Parathyroid adenoma (tissue), 2 donors: Measurements from ENCODE around the gene AMH.

Experiments
- H2AFZ ChIP-seq: fragments of 300-600 bp; sonication (generic); one replicate; pipeline ENCODE4 v1.7.0; 2017; ENCODE audit warnings: antibody characterized with exemption, mild to moderate bottlenecking
- H3K27ac ChIP-seq: fragments of 300-600 bp; sonication (generic); one replicate; pipeline ENCODE4 v1.7.0; 2017
- H3K27me3 ChIP-seq: fragments of 300-600 bp; sonication (generic); one replicate; pipeline ENCODE4 v1.7.0; 2017; ENCODE audit warnings: low read length; ENCODE audit not compliant: control insufficient read depth, insufficient read depth
- H3K36me3 ChIP-seq: fragments of 300-600 bp; sonication (generic); one replicate; pipeline ENCODE4 v1.7.0; 2017; ENCODE audit warnings: low read length; ENCODE audit not compliant: control insufficient read depth, insufficient read depth
- H3K4me1 ChIP-seq: fragments of 300-600 bp; sonication (generic); one replicate; pipeline ENCODE4 v1.7.0; 2017; ENCODE audit warnings: control low read depth
- H3K4me2 ChIP-seq: fragments of 300-600 bp; sonication (generic); one replicate; pipeline ENCODE4 v1.7.0; 2017; ENCODE audit warnings: low read length
- H3K4me3 ChIP-seq: fragments of 300-600 bp; sonication (generic); one replicate; pipeline ENCODE4 v1.7.0; 2017; ENCODE audit warnings: low read depth, low read length
- H3K79me2 ChIP-seq: fragments of 300-600 bp; sonication (generic); one replicate; pipeline ENCODE4 v1.7.0; 2017; ENCODE audit warnings: control low read depth
- H3K9ac ChIP-seq: fragments of 300-600 bp; sonication (generic); one replicate; pipeline ENCODE4 v1.7.0; 2017; ENCODE audit warnings: mild to moderate bottlenecking
- H3K9me3 ChIP-seq: fragments of 300-600 bp; sonication (generic); one replicate; pipeline ENCODE4 v1.7.0; 2017; ENCODE audit warnings: low read length; ENCODE audit not compliant: control insufficient read depth
- TF ChIP-seq, protein P1 (sequence below): fragments of 300-600 bp; sonication (generic); IDR thresholded peaks from one replicate; pipeline ENCODE4 v1.7.0; 2017; ENCODE audit warnings: antibody characterized with exemption, mild to moderate bottlenecking
- donor health status: primary hyperparathyroidism.

The AMH gene

DNA sequence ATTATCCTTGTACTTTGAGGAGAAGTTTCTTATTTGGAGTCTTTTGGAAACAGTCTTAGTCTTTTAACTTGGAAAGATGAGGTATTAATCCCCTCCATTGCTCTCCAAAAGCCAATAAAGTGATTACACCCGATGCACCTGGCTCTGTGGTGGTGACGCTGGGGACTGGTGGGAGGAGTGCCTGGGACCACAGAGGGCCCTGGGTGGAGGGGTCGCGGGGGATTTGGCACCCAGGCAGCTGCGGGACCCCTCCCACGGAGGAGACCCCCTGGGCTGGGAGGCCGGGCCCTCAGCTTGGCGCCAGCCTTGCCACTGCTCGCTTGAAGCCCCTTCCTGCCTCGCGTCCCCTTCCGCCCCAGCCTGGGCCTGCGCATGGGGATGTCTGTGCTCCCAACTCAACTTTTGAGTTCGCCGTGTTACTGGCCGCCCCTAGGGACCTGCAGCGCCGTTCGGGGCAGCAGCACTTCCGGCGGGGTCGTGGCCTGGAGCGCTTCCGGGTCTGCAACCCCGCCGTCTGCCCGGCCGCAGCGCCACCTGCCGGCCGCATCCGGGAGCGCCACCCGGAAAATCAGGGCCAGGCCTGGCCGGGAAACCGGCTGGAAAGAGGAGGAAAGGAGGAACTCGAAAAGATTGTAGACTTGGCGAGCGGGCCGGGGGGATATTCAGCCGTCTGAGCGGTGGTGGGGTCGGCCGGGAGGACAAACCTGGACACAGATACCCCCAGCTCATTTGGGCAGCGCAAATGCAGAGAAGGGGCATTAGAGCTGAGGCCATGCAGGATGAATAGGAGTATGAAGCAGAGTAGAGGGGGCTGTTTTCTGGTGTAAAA, 24.4 kb downstream of the AMH start:
- H3K36me3 ChIP-seq = no peaks in the 10 kb centered on the region
- H3K4me3 ChIP-seq = no peak overlapping the region
- H3K79me2 ChIP-seq = peaks cover 29% of the 10 kb centered on the region
- no peak overlapping the region for H2AFZ ChIP-seq
- H3K27me3 ChIP-seq = no peaks in the 10 kb centered on the region
- peak overlapping the region; percentile 46 for H3K27ac ChIP-seq
- no peaks in the 10 kb centered on the region for H3K9me3 ChIP-seq
- H3K9ac ChIP-seq = no peak overlapping the region
- H3K4me1 ChIP-seq = peaks cover 16% of the 10 kb centered on the region
- TF ChIP-seq, protein P1, sequence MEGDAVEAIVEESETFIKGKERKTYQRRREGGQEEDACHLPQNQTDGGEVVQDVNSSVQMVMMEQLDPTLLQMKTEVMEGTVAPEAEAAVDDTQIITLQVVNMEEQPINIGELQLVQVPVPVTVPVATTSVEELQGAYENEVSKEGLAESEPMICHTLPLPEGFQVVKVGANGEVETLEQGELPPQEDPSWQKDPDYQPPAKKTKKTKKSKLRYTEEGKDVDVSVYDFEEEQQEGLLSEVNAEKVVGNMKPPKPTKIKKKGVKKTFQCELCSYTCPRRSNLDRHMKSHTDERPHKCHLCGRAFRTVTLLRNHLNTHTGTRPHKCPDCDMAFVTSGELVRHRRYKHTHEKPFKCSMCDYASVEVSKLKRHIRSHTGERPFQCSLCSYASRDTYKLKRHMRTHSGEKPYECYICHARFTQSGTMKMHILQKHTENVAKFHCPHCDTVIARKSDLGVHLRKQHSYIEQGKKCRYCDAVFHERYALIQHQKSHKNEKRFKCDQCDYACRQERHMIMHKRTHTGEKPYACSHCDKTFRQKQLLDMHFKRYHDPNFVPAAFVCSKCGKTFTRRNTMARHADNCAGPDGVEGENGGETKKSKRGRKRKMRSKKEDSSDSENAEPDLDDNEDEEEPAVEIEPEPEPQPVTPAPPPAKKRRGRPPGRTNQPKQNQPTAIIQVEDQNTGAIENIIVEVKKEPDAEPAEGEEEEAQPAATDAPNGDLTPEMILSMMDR = peak; percentile 95
- peak overlapping the region; percentile 52 for H3K4me2 ChIP-seq

DNA sequence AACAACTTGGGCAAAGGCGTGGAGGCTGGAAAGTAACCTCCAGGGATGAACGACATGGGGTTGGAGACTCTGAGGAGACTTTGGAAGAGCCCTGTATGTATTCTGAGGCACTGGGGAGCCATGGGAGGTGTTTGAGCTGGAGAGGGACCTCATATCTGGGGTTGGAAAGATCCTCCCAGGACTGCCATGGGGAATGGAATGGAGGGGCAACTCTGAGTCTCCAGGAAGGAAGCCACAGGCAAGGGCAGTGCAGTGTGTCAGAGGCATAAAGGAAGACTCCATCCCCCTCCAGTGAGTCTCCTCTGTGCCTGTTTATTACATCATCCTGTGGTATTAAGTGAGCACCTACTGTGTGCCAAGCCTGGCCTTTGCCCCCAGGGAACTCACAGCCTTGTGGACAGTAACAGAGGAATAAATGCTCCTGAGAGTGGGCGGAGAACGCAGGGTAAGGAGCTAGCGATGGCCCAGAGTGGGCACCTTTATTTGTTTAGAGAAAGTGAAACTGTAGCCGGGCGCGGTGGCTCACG, 25.1 kb downstream of the AMH start:
- Histone ChIP-seq H3K27ac (peak overlapping the region; percentile 46), H3K9me3 (no peaks in the 10 kb centered on the region), H3K4me1 (peaks cover 16% of the 10 kb centered on the region), H3K79me2 (peaks cover 29% of the 10 kb centered on the region), H3K27me3 (no peaks in the 10 kb centered on the region), H3K4me3 (no peak overlapping the region), H3K4me2 (no peak overlapping the region), H3K36me3 (no peaks in the 10 kb centered on the region), H2AFZ (no peak overlapping the region), H3K9ac (no peak overlapping the region)
- TF ChIP-seq, protein P1 = no peak

DNA sequence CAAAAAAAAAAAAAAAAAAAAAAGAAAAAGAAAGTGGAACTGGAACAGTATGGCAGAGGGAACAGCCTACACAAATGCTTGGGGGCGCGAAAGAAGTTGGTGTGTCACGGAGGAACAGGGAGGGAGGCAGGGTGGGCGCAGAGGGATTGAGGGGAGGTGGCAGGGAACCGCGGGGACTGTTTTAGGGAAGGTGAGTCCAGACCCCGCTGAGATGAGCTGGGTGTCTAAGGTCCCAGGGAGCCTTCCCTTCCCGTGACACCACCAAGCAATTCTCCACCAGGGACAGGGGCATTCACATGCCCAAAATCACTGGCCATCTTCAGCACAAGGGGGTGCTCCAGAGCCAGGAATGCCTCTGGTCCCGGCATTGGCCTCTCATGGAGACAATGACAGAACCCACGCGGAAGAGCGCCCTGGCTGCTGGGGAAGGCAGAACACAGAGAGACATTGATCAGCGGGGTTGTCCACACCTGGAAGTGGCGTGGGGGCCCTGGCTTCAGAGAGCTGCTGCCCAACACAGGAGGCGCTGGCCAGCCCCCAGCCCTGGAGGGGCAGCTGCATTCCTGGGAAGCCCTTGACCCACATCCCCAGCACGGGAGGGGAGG, 25.9 kb downstream of the AMH start:
- Histone ChIP-seq H3K36me3 (no peaks in the 10 kb centered on the region), H3K4me3 (no peak overlapping the region), H3K27me3 (no peaks in the 10 kb centered on the region), H3K27ac (no peak overlapping the region), H3K9ac (no peak overlapping the region), H3K4me1 (peaks cover 16% of the 10 kb centered on the region), H3K79me2 (peaks cover 22% of the 10 kb centered on the region), H3K9me3 (no peaks in the 10 kb centered on the region), H2AFZ (no peak overlapping the region), H3K4me2 (no peak overlapping the region)
- TF ChIP-seq, protein P1 = peak; percentile 38

DNA sequence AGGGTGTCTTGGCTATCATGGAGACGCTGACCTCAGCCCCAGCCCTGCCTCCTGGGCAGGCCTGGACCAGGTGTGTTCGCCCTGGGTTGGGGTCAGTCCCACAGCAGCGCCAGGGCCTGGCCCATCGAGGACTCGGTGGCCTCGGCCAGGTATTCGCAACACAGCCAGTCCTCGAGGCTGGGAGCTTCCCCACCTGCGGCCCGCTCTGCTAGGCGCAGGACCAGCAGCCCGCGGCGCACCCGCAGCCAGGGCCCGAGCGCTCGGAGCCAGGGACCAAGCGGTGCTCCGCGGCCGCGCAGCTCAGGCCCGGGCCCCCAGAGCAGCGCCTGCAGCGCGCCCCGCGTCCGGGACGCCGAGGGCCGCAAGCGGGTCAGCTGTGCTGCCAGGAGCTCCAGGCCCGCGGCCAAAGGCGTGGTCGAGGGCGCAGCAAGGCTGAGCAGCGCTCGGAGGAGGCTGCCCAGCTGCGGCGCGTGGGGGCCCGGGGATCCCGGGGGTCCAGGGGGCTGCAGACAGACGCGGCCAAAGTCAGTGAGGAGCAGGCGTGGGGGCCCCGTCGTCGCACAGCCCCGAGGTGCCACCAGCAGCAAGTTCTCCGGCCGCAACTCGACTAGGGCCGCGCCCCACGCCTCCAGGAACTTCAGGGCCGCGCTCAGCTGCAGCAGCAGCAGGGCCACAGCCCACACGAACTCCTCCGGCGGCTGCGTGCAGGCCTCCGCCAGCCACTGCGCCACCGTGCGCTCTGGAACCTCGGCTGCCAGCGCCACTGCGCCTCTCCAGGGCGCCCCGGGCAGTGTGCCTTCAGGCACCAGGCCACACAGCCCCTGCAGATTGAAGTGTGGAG, 26.7 kb downstream of the AMH start:
- peaks cover 16% of the 10 kb centered on the region for H3K4me1 ChIP-seq
- TF ChIP-seq, protein P1 = no peak
- no peaks in the 10 kb centered on the region for H3K36me3 ChIP-seq
- H3K4me3 ChIP-seq = no peak overlapping the region
- no peak overlapping the region for H2AFZ ChIP-seq
- peaks cover 16% of the 10 kb centered on the region for H3K79me2 ChIP-seq
- H3K9ac ChIP-seq = no peak overlapping the region
- no peak overlapping the region for H3K4me2 ChIP-seq
- no peak overlapping the region for H3K27ac ChIP-seq
- H3K27me3 ChIP-seq = no peaks in the 10 kb centered on the region
- no peaks in the 10 kb centered on the region for H3K9me3 ChIP-seq
